ENCODE data around the gene ZNF358.

Gene ZNF358

DNA sequence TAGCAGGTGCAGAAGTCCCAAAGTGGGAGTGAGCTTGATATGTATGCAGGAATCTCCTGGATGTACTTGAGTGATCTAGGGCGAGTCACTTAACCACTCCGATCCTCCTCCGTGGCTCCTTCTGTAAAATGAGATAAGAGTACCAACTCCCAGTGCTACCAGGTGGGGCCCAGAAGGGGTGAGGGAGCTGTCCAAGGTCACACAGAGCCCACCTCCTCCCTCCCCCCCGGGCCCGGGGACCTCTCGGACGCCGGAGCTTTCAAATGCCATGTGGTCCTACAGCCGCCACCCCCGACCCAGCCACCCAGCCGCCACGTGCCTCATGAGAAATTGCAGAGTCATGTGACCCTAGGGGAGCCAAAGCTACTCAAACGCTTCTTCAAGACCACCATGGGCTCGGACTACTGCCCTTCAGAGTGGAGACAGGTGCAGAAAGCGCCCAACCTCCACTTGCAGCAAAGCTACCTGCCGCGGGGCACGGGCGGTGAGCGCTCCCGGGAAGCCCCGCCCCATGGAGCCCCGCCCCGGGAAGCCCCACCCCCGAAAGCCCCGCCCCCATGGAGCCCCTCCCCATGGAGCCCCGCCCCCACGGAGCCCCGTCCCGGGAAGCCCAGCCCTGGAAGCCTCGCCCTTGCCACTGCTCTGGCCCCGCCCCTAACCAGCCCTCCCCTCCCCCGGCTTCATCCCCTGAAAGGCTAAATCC, 10.1 kb upstream of the ZNF358 start:
- no CpG with 5 or more reads among the region's 33 CpGs for WGBS (ENCODE audit: extremely low coverage, insufficient coverage, low lambda C conversion rate)
- DNase-seq = peak; percentile 37
- H3K4me3 ChIP-seq (ENCODE audit: low read length) = no peak overlapping the region
- peak overlapping the region; percentile 64 for H3K56ac ChIP-seq (ENCODE audit: low read length)
- H2AK5ac ChIP-seq (ENCODE audit: low read length) = no peak overlapping the region
- H3K23ac ChIP-seq (ENCODE audit: low read length) = no peak overlapping the region
- no peak overlapping the region for H3K18ac ChIP-seq (ENCODE audit: low read length)
- no peak overlapping the region for H4K8ac ChIP-seq (ENCODE audit: low read depth, low read length)
- H4K5ac ChIP-seq (ENCODE audit: low read length) = no peak overlapping the region
- H2BK15ac ChIP-seq (replicated peaks; ENCODE audit: low read depth) = no peak overlapping the region
- no peak overlapping the region for H3K27ac ChIP-seq (ENCODE audit: low read depth, low read length)
- H3K79me1 ChIP-seq (ENCODE audit: low read length) = no peaks in the 10 kb centered on the region
- no peaks in the 10 kb centered on the region for H3K36me3 ChIP-seq (ENCODE audit: control insufficient read depth, insufficient read depth, low read length)
- no peak overlapping the region for H3K9ac ChIP-seq (ENCODE audit: low read length)
- no peaks in the 10 kb centered on the region for H3K27me3 ChIP-seq (ENCODE audit: insufficient read depth, low read length, poor library complexity)
- no peak overlapping the region for H2BK120ac ChIP-seq (ENCODE audit: low read depth, low read length)
- no peaks in the 10 kb centered on the region for H3K79me2 ChIP-seq (ENCODE audit: control insufficient read depth, insufficient read depth, low read length)
- H2BK5ac ChIP-seq (ENCODE audit: low read length) = no peak overlapping the region
- H3K4me2 ChIP-seq (ENCODE audit: low read length) = no peak overlapping the region
- no peak overlapping the region for H3K4ac ChIP-seq (ENCODE audit: low read depth, low read length)
- H3K4me1 ChIP-seq (ENCODE audit: control insufficient read depth, low read depth, low read length) = no peaks in the 10 kb centered on the region

DNA sequence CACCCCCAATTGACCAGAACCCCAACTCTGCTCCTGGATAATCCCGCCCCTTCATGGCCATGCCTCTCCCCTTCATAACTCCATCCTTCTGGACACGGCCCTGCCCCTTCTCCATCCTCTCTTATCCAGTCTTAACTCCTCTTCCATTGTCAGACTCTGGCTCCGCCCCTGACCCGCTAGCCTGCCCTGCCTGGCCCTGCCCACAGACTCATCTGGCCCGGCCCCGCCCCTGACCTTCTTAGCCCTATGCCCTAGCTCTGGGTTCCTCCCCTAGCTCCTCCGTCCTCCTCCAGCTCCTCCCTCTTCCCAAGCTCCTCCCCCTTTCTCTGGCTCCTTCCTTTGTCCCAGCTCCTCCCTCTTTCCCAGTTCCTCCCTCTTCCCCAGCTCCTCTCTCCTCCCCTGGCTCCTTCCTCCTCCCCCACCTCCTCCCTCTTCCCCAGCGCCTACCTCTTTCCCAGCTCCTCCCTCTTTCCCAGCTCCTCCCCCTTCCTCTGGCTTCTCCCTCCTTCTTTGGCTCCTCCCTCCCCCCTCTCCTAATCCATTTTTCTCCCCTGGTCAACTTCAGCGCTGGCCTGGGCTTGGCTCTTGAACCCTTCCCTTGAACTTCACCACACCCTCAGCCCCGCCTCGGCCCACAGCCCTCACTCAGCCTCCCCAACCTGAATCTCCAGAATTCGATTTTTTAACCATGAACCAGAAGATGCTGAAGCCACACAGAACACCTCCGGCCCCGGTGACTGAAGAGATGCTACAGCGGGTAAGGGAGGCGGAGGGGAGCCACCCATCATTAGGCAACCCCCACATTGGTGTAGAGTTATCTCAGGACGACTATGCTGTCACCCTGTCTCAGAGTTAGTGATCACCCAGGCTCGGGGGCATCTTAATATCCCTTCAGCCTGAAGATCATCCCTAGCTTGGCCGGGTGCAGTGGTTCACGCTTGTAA, 9.2 kb upstream of the ZNF358 start:
- H3K23ac ChIP-seq (ENCODE audit: low read length) = no peak overlapping the region
- H4K5ac ChIP-seq (ENCODE audit: low read length) = no peak overlapping the region
- WGBS (ENCODE audit: extremely low coverage, insufficient coverage, low lambda C conversion rate) = no CpG with 5 or more reads among the region's 20 CpGs

DNA sequence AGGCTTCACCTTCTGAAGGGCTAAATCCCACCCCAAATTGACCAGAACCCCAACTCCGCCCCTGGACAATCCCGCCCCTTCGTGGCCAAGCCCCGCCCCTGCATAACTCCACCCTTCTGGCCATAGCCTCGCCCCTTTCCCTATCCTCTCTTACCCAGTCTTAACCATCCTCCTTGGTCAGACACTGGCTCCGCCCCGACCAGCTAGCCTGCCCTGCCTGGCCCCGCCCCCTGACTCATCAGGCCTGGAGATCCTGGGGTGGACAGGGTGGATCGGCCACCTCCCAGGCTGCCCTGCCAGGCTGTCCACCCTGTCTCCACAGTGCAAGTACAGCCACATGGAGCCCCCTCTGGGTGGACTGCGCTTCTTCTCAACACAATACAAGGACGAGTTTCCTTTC, 8.0 kb upstream of the ZNF358 start:
- no peak overlapping the region for H2AK5ac ChIP-seq (ENCODE audit: low read length)
- no peak overlapping the region for H3K4me3 ChIP-seq (ENCODE audit: low read length)
- H3K56ac ChIP-seq (ENCODE audit: low read length) = no peak overlapping the region
- no peak overlapping the region for H2BK15ac ChIP-seq (replicated peaks; ENCODE audit: low read depth)
- H3K23ac ChIP-seq (ENCODE audit: low read length) = no peak overlapping the region
- H3K18ac ChIP-seq (ENCODE audit: low read length) = no peak overlapping the region
- no peaks in the 10 kb centered on the region for H3K27me3 ChIP-seq (ENCODE audit: insufficient read depth, low read length, poor library complexity)
- H3K9ac ChIP-seq (ENCODE audit: low read length) = no peak overlapping the region
- H2BK120ac ChIP-seq (ENCODE audit: low read depth, low read length) = no peak overlapping the region
- no peak overlapping the region for H2BK5ac ChIP-seq (ENCODE audit: low read length)
- DNase-seq = peak; percentile 85
- H3K27ac ChIP-seq (ENCODE audit: low read depth, low read length) = no peak overlapping the region
- no peak overlapping the region for H3K4ac ChIP-seq (ENCODE audit: low read depth, low read length)
- no peaks in the 10 kb centered on the region for H3K36me3 ChIP-seq (ENCODE audit: control insufficient read depth, insufficient read depth, low read length)
- no peaks in the 10 kb centered on the region for H3K4me1 ChIP-seq (ENCODE audit: control insufficient read depth, low read depth, low read length)
- H4K5ac ChIP-seq (ENCODE audit: low read length) = no peak overlapping the region
- H4K8ac ChIP-seq (ENCODE audit: low read depth, low read length) = no peak overlapping the region
- WGBS (ENCODE audit: extremely low coverage, insufficient coverage, low lambda C conversion rate) = no CpG with 5 or more reads among the region's 11 CpGs
- H3K79me1 ChIP-seq (ENCODE audit: low read length) = no peaks in the 10 kb centered on the region
- H3K4me2 ChIP-seq (ENCODE audit: low read length) = no peak overlapping the region
- no peaks in the 10 kb centered on the region for H3K79me2 ChIP-seq (ENCODE audit: control insufficient read depth, insufficient read depth, low read length)

More for the DNA sequence above, 9.2 kb upstream of the ZNF358 start:
- Histone ChIP-seq H2AK5ac (ENCODE audit: low read length) (no peak overlapping the region), H3K56ac (ENCODE audit: low read length) (peak overlapping the region; percentile 64), H3K4me2 (ENCODE audit: low read length) (no peak overlapping the region), H3K18ac (ENCODE audit: low read length) (no peak overlapping the region), H3K4me3 (ENCODE audit: low read length) (no peak overlapping the region), H3K79me1 (ENCODE audit: low read length) (no peaks in the 10 kb centered on the region), H3K27ac (ENCODE audit: low read depth, low read length) (no peak overlapping the region), H3K79me2 (ENCODE audit: control insufficient read depth, insufficient read depth, low read length) (no peaks in the 10 kb centered on the region), H3K4me1 (ENCODE audit: control insufficient read depth, low read depth, low read length) (no peaks in the 10 kb centered on the region), H2BK5ac (ENCODE audit: low read length) (no peak overlapping the region), H3K9ac (ENCODE audit: low read length) (no peak overlapping the region), H3K36me3 (ENCODE audit: control insufficient read depth, insufficient read depth, low read length) (no peaks in the 10 kb centered on the region), H3K4ac (ENCODE audit: low read depth, low read length) (no peak overlapping the region), H4K8ac (ENCODE audit: low read depth, low read length) (no peak overlapping the region), H2BK120ac (ENCODE audit: low read depth, low read length) (no peak overlapping the region), H3K27me3 (ENCODE audit: insufficient read depth, low read length, poor library complexity) (no peaks in the 10 kb centered on the region), H2BK15ac (replicated peaks; ENCODE audit: low read depth) (no peak overlapping the region)
- peak; percentile 97 for DNase-seq

DNA sequence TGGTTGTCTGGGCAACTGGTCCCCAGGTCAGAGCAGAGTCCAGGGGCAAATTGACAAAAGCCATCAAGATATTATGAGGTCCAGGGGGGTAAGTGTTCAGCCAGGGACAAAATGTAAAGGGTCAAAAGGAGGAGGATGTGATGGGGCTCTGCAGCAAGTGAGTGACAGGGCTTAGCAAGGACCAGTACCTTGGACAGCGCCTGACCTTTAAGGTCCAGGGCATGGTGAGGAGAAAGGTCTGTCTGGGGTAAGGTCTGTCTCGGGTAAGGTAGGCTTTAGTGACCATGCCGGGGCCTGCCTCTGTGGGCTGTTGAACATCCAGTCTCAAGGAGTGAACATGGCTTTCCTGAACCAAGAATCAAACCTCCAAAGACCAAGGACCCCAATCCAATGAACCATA, 6.3 kb upstream of the ZNF358 start:
- Histone ChIP-seq H3K23ac (ENCODE audit: low read length) (no peak overlapping the region), H2BK5ac (ENCODE audit: low read length) (no peak overlapping the region), H2AK5ac (ENCODE audit: low read length) (no peak overlapping the region), H3K79me1 (ENCODE audit: low read length) (no peaks in the 10 kb centered on the region), H3K4me3 (ENCODE audit: low read length) (no peak overlapping the region), H4K5ac (ENCODE audit: low read length) (no peak overlapping the region), H3K56ac (ENCODE audit: low read length) (no peak overlapping the region), H3K18ac (ENCODE audit: low read length) (no peak overlapping the region), H3K4me1 (ENCODE audit: control insufficient read depth, low read depth, low read length) (no peaks in the 10 kb centered on the region), H3K4ac (ENCODE audit: low read depth, low read length) (no peak overlapping the region), H2BK120ac (ENCODE audit: low read depth, low read length) (no peak overlapping the region), H3K36me3 (ENCODE audit: control insufficient read depth, insufficient read depth, low read length) (no peaks in the 10 kb centered on the region), H4K8ac (ENCODE audit: low read depth, low read length) (no peak overlapping the region), H3K79me2 (ENCODE audit: control insufficient read depth, insufficient read depth, low read length) (no peaks in the 10 kb centered on the region), H3K27me3 (ENCODE audit: insufficient read depth, low read length, poor library complexity) (no peaks in the 10 kb centered on the region), H3K9ac (ENCODE audit: low read length) (no peak overlapping the region), H3K27ac (ENCODE audit: low read depth, low read length) (no peak overlapping the region), H3K4me2 (ENCODE audit: low read length) (no peak overlapping the region), H2BK15ac (replicated peaks; ENCODE audit: low read depth) (no peak overlapping the region)
- DNase-seq = peak; percentile 48
- WGBS (ENCODE audit: extremely low coverage, insufficient coverage, low lambda C conversion rate) = no CpG with 5 or more reads among the region's 3 CpGs

DNA sequence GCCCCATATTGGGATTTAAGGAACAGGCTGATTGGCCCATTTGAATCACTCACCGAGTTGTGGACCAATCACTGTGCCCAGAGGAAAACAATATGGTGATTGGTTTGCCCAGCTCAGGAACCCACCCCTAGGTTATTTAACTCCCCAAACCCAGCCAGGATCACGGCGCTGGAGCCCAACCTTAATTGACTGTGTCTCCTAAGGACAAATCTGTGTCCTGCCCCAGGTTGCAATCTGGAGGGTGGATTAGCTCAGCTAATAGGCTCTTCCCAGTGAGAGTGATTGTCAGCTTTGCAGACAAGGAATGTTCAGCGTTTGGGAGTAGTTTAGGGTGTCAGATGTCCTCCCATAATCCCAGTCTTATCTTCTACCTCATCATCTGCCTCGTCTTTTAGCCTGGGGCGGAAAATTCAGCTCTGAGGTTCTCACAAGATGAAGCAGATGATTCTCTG, 3.5 kb upstream of the ZNF358 start:
- no peak overlapping the region for H3K4ac ChIP-seq (ENCODE audit: low read depth, low read length)
- no peak overlapping the region for H3K9ac ChIP-seq (ENCODE audit: low read length)
- peaks cover 3% of the 10 kb centered on the region for H3K79me1 ChIP-seq (ENCODE audit: low read length)
- H3K27me3 ChIP-seq (ENCODE audit: insufficient read depth, low read length, poor library complexity) = no peaks in the 10 kb centered on the region
- no peak overlapping the region for H2AK5ac ChIP-seq (ENCODE audit: low read length)
- no peak overlapping the region for H4K5ac ChIP-seq (ENCODE audit: low read length)
- H3K36me3 ChIP-seq (ENCODE audit: control insufficient read depth, insufficient read depth, low read length) = no peaks in the 10 kb centered on the region
- WGBS (ENCODE audit: extremely low coverage, insufficient coverage, low lambda C conversion rate) = no CpG with 5 or more reads among the region's 6 CpGs
- no peak overlapping the region for H3K4me3 ChIP-seq (ENCODE audit: low read length)
- H3K23ac ChIP-seq (ENCODE audit: low read length) = no peak overlapping the region
- no peak overlapping the region for H2BK15ac ChIP-seq (replicated peaks; ENCODE audit: low read depth)
- H3K4me1 ChIP-seq (ENCODE audit: control insufficient read depth, low read depth, low read length) = peaks cover 3% of the 10 kb centered on the region
- H3K79me2 ChIP-seq (ENCODE audit: control insufficient read depth, insufficient read depth, low read length) = no peaks in the 10 kb centered on the region
- H3K4me2 ChIP-seq (ENCODE audit: low read length) = no peak overlapping the region
- H3K56ac ChIP-seq (ENCODE audit: low read length) = peak overlapping the region; percentile 15
- DNase-seq = peak; percentile 85
- no peak overlapping the region for H3K18ac ChIP-seq (ENCODE audit: low read length)
- no peak overlapping the region for H3K27ac ChIP-seq (ENCODE audit: low read depth, low read length)
- H2BK120ac ChIP-seq (ENCODE audit: low read depth, low read length) = no peak overlapping the region
- no peak overlapping the region for H2BK5ac ChIP-seq (ENCODE audit: low read length)
- H4K8ac ChIP-seq (ENCODE audit: low read depth, low read length) = no peak overlapping the region
